Tongue (tissue), 2 donors: ENCODE data around the gene CLEC2B. TPM values are rescaled to one million over a fixed set of nuclear protein-coding genes. Genes with fewer than 3 reads are reported as not detected.
"Not testable (repeated sequence)": the region's sequence is repeated elsewhere in the genome, so short reads cannot be mapped to it uniquely, and the experiment has no call there.

Source experiments
- DNase-seq: peaks from one replicate; pipeline ENCODE4 v3.0.0-alpha.2; 2015
- total RNA-seq: library from RNA; depleted of rRNA; stranded (reverse); fragments of >200 nt; gene quantifications from one replicate; pipeline ENCODE4 v1.2.3, GENCODE V29; 2014

Gene CLEC2B
- 25.2 TPM for total RNA-seq

GRCh38 chr12:9869307-9870161, at the start of gene CLEC2B:
TSS of gene CLEC2B (minus strand) at chr12:9869354.
- peak; percentile 32 for DNase-seq

DNA sequence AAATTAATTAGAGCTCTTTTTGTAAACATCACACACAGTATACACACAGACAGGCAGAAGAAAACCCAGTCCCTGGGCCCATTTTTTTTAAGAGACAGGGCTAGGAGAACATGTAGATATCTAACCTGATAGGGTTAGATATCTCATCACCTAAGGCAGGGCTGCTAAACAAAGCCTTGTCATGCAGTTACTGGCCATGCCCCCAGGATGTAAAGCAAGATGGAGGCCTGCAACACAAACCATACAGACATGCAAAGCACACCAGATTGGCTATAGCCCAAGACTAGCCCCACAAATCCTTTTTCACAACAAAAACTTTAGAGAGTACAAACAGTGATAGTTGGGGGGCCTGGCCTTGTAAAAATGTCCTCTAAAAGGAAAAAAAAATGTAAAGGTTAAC, 42.6 kb upstream of the CLEC2B start:
- DNase-seq, result no peak

- DNase-seq, result no peak
Observed at GRCh38 chr12:9910716-9911421, 41.7 kb upstream of the CLEC2B start.

- no peak for DNase-seq
Observed at GRCh38 chr12:9909724-9910123, 40.6 kb upstream of the CLEC2B start.

GRCh38 chr12:9908350-9908749, 39.2 kb upstream of the CLEC2B start:
- DNase-seq, result no peak

GRCh38 chr12:9907769-9908168, 38.6 kb upstream of the CLEC2B start:
- no peak for DNase-seq

DNA sequence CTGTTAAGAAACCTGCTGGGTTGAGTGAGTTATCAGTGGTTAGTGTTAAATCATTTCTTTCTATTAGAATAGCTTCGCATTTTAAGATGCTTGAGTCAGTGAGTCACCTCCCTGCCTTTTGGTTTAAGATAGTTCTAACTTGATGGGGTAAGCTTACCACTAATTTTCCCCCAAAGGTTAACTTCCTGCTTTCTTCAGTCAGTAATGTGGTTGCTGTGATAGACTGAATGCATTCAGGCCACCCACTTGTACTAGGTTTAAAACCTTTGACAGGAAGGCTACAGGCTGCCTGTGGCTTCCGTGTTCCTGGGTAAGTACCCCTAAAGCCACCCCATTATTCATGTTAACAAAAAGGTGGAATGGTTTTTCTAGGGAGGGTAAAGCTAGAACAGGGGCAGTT, 37.7 kb upstream of the CLEC2B start:
- no peak for DNase-seq

DNA sequence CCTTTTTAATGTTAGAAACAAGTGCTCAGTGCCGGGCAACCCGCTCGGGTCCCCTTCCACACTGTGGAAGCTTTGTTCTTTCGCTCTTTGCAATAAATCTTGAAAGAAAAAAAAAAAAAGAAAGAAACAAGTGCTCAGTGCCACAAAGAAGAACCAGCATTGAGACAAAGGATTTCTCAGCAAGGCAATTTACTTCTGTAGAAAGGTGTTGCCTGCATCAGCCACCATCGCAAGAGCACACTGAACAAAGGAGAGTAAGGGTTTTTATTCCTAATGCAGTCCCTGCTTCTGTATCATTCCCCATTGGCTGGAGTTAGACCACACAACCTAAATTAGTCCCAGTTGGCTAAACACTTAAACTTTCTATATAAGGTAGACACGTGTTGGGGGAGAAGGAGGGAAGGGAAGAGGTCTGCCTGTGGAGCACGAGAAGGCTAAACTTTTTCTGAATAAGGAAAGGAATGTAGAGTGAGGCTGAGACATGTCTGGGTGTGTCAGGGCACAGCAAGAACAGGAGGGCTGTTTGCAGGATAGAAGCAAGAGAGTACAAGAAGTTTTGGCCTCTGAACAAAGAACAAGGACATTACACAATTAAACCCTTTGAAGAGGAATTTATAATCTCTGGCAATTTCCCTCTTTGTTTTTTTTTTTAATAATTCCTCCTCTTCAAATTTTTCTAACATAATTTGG, 33.5 kb upstream of the CLEC2B start:
- no peak for DNase-seq

GRCh38 chr12:9900930-9901329, 31.8 kb upstream of the CLEC2B start:
- DNase-seq, result no peak

- no peak for DNase-seq
Observed at GRCh38 chr12:9899209-9899608, 30.1 kb upstream of the CLEC2B start.

GRCh38 chr12:9897535-9897934, 28.4 kb upstream of the CLEC2B start:
- DNase-seq, result no peak

DNA sequence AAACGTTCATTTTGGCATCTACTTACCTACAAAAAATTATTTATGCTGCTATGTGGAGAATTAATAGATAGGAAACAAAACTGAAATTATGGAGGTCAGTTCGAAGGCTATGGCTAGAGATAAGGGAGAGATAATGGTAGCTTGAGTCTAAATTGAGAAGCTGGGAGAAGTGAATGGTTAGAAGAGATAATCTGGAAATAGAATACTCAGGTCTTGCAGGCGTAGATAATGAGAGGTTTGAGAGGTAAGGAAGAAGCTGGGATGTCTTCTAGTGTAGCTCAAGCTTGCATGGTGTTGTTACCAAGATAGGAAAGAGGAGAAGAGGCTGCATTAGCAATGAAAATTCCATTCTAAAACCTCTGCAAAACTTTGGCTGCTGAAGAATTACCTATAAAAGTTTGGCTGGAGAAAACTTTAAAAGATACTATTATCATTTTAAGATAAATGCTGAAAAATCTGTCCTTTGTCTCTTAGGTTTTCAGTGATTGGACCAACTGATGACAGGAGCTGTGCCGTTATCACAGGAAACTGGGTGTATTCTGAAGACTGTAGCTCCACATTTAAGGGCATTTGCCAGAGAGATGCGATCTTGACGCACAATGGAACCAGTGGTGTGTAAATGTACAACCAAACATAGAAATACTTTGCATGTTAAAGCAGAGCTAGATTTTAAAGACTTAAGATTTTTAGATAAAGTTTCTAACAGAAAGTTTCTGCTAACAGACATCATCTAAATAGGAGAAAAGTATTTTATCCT, 26.2 kb upstream of the CLEC2B start:
- DNase-seq, result no peak

GRCh38 chr12:9888665-9889273, 19.6 kb upstream of the CLEC2B start:
- no peak for DNase-seq

DNA sequence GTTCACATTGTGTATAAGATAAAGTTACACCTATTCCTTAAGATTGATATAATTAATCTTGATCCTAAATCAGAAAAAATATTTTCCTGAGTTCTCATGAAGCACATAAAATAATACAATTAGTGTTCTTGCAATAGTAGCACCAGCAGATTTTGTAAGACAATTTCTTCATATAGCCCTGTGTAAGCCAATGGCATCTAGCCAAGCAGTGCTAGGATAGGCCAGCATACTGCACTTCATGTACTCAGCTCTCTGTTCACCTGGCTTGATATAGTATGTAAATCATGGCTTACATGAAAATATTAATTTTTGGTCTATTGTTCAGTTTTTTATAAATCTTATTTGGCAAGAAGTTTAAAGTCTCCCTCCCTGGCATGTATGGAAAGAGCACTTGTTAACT, 14.0 kb upstream of the CLEC2B start:
- DNase-seq, result peak; percentile 34

GRCh38 chr12:9881988-9882387, 12.8 kb upstream of the CLEC2B start:
- no peak for DNase-seq

DNA sequence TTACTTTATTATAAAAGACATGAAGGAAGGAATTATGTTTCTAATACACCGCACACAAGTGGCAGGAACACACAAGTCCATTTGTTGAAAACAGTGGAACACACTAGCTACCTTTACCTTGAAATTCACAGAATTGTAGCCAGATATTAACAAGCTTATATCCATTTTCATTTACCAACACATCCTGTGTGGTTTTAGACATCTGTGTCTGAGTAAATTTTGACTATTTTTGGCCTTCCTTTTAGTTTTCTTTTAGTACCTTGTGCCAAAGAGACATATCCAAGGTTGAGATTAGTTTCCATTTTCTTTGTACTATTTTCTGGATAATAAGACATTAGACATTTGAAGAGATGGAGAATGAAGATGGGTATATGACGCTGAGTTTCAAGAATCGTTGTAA, 12.1 kb upstream of the CLEC2B start, which contains the start of gene KLRF2:
Gene KLRF2, plus strand, starts transcription at position 244 of the 400 bp plus-strand sequence. Its CDS starts 107 bp downstream, at position 351.
- no peak for DNase-seq

DNA sequence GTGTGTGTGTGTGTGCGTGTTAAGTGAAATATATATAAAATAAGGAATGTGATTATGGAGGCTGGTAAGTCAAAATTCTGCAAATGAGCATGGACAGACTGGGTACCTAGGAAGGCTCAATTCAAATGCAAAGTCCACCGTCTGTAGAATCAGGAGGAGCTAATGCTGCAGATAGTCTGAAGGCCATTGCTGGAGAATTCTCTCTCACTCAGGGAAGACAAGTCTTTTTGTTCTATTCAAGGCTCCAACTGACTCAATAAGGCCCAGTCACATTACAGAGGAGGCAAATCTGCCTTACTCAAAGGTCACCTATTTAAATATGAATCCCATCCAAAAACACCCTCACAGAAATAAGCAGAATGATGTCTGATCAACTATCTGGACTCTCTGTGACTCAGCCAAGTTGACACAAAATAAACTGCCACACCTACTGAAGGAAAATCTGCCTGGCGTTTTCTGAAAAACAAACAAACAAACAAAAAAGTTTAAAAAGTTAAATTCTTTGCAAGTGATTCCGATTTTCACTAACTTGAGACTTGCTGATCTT, 11.5 kb upstream of the CLEC2B start:
- no peak for DNase-seq

DNA sequence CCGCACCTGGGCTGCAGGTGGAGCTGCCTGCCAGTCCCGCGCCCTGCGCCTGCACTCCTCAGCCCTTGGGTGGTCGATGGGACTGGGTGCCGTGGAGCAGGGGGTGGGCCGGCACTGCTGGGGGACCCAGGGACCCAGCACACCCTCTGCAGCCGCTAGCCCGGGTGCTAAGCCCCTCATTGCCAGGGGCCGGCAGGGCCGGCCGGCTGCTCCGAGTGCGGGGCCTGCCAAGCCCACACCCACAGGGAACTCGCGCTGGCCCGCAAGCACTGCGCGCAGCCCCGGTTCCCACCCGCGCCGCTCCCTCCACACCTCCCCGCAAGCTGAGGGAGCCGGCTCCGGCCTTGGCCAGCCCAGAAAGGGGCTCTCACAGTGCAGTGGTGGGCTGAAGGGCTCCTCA, 7.0 kb upstream of the CLEC2B start:
- not testable (repeated sequence) for DNase-seq

DNA sequence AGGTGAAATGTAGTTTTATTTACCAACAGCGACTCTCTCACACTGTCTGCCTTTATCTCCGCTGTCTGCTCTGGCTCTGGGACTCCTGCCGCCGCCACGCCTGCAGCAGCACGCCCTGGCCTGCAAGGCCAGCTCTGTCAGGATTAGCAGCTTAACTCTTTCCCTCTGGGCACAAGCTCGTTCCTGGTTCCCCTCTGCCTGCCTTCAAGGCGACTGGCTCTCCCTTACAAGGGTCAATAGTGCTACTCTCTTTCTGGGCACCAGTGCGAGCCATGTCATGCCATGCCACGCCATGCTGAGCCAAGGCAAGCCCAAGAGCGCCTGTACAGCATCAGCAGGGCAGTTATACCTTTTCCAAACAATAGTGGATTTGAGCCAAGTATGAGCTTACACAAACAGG, 3.6 kb upstream of the CLEC2B start:
- peak; percentile 55 for DNase-seq

- peak; percentile 25 for DNase-seq
Observed at GRCh38 chr12:9872162-9872561, 3.0 kb upstream of the CLEC2B start.

DNA sequence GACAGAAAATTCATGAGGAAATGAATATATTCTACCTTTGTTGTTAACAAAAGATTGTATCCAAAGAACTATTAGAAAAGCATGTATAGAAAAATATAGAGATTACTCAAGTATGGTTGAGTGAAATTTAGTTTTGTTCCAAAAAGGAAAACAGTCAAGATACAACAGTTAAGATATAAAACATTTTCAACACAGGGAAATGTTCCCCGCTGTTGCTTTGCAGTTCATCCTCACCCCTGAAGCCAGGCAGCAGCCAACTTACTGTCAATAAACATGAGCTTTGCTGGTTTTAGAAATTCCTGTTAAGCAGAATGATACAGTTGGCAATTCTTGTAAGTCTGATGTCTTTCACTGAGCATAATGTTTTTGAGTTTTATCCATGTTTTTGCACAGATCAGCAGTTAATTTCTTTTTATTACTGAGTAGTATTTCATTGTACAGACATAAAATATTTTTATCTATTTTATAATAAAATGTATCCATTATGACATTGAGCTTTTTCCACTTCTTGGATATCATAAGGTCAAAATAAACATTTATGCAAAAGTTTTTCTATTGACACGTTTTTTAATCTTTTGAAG, 1.2 kb upstream of the CLEC2B start:
- peak; percentile 21 for DNase-seq
